K562 (cell line): Measurements from ENCODE around the gene COL7A1. TPM values are rescaled to one million over a fixed set of nuclear protein-coding genes. Genes with fewer than 3 reads are reported as not detected.
A peak's percentile ranks its signal among the peaks of the same experiment; 100 is the strongest.

ENCODE experiments used
- ATAC-seq: fragments of 200-7000 bp; cut with Tn5 transposase; 3 replicates; pipeline ENCODE4 v1.9.1; 2020; ENCODE audit warnings: moderate library complexity
- BruUV-seq: library from RNA; stranded (reverse); fragments of 400-500 nt; replicated peaks from 2 replicates; lab custom pipeline; 2021; lab: Mats Ljungman, UMichigan
- CTCF ChIA-PET: fragments of 300-600 bp; formaldehyde crosslinking; extraction: SDS; loops from one replicate; lab custom pipeline; 2021; ENCODE audit warnings: low intra/inter-chr PET ratio; lab: Yijun Ruan, JAX
- POLR2A ChIA-PET: fragments of 300-600, 350-650 bp; sonication (Branson Sonifier 250); formaldehyde crosslinking; extraction: SDS; loops from one replicate; lab custom pipeline; 2021; ENCODE audit warnings: antibody characterized with exemption, inconsistent platforms; lab: Yijun Ruan, JAX
- DNase-seq, 4 experiments: peaks; one replicate each; pipeline versions ENCODE4 v3.0.0 to v3.0.0-alpha.2; 2011 to 2018; ENCODE audit warnings: low spot score in 3 of 4, mixed read lengths in 3 of 4; ENCODE audit errors: extremely low read depth in 1 of 4
- FAIRE-seq: peaks from 2 replicates; lab custom pipeline; 2011; peaks lifted over from hg19 to GRCh38; lab: Jason Lieb, UNC
- H2AFZ ChIP-seq: 2 replicates; pipeline ENCODE4 v1.6.0; 2011; ENCODE audit warnings: low read depth, low read length, control low read depth, inconsistent platforms
- H3K27ac ChIP-seq: fragments of 200-600 bp; 3 replicates; pipeline ENCODE4 v1.8.0; 2011; ENCODE audit warnings: low read depth, mild to moderate bottlenecking, control low read depth, inconsistent platforms, low read length, moderate library complexity, mixed read lengths; ENCODE audit errors: extremely low read depth
- H3K27me3 ChIP-seq, 2 experiments: fragments of 300-600 bp in 1 of 2; 2 replicates in 1 of 2; 3 replicates in 1 of 2; pipeline versions ENCODE4 v1.6.0 to v1.8.0; 2011; ENCODE audit warnings: inconsistent platforms in 2 of 2, low read length in 2 of 2, mild to moderate bottlenecking in 1 of 2, mixed read lengths in 1 of 2, moderate library complexity in 1 of 2; ENCODE audit not compliant: control insufficient read depth in 2 of 2, insufficient read depth in 2 of 2
- H3K36me3 ChIP-seq: fragments of 300-600 bp; 3 replicates; pipeline ENCODE4 v1.8.0; 2011; ENCODE audit warnings: mild to moderate bottlenecking, low read length, inconsistent platforms; ENCODE audit not compliant: control insufficient read depth, insufficient read depth
- H3K4me1 ChIP-seq, 2 experiments: fragments of 200-600 bp in 1 of 2; replicated peaks in 1 of 2; 2 replicates in 1 of 2; 3 replicates in 1 of 2; pipeline versions ENCODE4 v1.5.1 to v1.8.0; 2011; ENCODE audit warnings: inconsistent platforms in 2 of 2, low read length in 2 of 2, mild to moderate bottlenecking in 1 of 2, mixed read lengths in 1 of 2, moderate library complexity in 1 of 2; ENCODE audit not compliant: control insufficient read depth in 2 of 2, insufficient read depth in 2 of 2
- H3K4me2 ChIP-seq: 2 replicates; pipeline ENCODE4 v1.6.1; 2011; ENCODE audit warnings: low read length, control low read depth, inconsistent platforms, mixed read lengths; ENCODE audit not compliant: insufficient read depth
- H3K4me3 ChIP-seq: fragments of 200-600 bp; sonication (generic), shearing (Covaris generic); 2 replicates; pipeline ENCODE4 v1.5.1; 2016; ENCODE audit warnings: control low read depth, inconsistent platforms
- H3K79me2 ChIP-seq: fragments of 200-600 bp; 3 replicates; pipeline ENCODE4 v1.8.0; 2011; ENCODE audit warnings: low read length, inconsistent platforms; ENCODE audit not compliant: control insufficient read depth, insufficient read depth
- H3K9ac ChIP-seq, 2 experiments: 2 replicates each; pipeline versions ENCODE4 v1.6.0 to v1.6.1; 2011; ENCODE audit warnings: low read depth in 2 of 2, low read length in 2 of 2, control low read depth in 1 of 2, inconsistent platforms in 1 of 2, mild to moderate bottlenecking in 1 of 2, mixed read lengths in 1 of 2; ENCODE audit not compliant: insufficient read depth in 1 of 2
- H3K9me1 ChIP-seq: one replicate; pipeline ENCODE4 v1.6.0; 2011; ENCODE audit warnings: inconsistent platforms, mild to moderate bottlenecking, low read length, moderate library complexity; ENCODE audit not compliant: control insufficient read depth, insufficient read depth
- H3K9me3 ChIP-seq: replicated peaks from 2 replicates; pipeline ENCODE4 v1.5.1; 2011; ENCODE audit warnings: low read depth, low read length, inconsistent platforms; ENCODE audit not compliant: control insufficient read depth, insufficient read depth
- H4K20me1 ChIP-seq: replicated peaks from 2 replicates; pipeline ENCODE4 v1.6.1; 2011; ENCODE audit warnings: low read length, inconsistent platforms, mixed read lengths; ENCODE audit not compliant: control insufficient read depth, insufficient read depth
- MXD1 ChIP-seq: fragments of 250-450 bp; sonication (Bioruptor Pico); IDR thresholded peaks from 2 replicates; pipeline ENCODE4 v1.8.0; 2021; ENCODE audit warnings: borderline replicate concordance, mild to moderate bottlenecking, moderate library complexity; ENCODE audit not compliant: poor library complexity, severe bottlenecking
- NFE2L1 ChIP-seq: fragments of 450-650 bp; IDR thresholded peaks from 2 replicates; pipeline ENCODE4 v1.6.1; 2016; ENCODE audit warnings: missing genetic modification characterization, low read depth, mild to moderate bottlenecking, missing compliant biosample characterization, moderate library complexity, borderline replicate concordance
- YY1 ChIP-seq, 3 experiments: IDR thresholded peaks; 2 replicates each; pipeline ENCODE4 v1.6.1; 2011; ENCODE audit warnings: low read length in 2 of 3, mild to moderate bottlenecking in 2 of 3, moderate library complexity in 2 of 3, borderline replicate concordance in 1 of 3, control low read depth in 1 of 3, low read depth in 1 of 3; ENCODE audit not compliant: insufficient read depth in 3 of 3, insufficient replicate concordance in 2 of 3, control insufficient read depth in 1 of 3, insufficient read length in 1 of 3; ENCODE audit errors: extremely low read depth in 1 of 3
- ZNF140 ChIP-seq: fragments of 250-450 bp; sonication (Bioruptor Pico); IDR thresholded peaks from 2 replicates; pipeline ENCODE4 v1.8.0; 2021; ENCODE audit warnings: moderate library complexity, mild to moderate bottlenecking, inconsistent platforms
- ZNF165 ChIP-seq: fragments of 250-450 bp; sonication (Bioruptor Pico); IDR thresholded peaks from 2 replicates; pipeline ENCODE4 v1.4.0; 2020; ENCODE audit warnings: borderline replicate concordance
- WGBS: fragments of 100-300 bp; shearing (Covaris generic); methylation state at CpG from one replicate; pipeline ENCODE4 v1.1.6; 2016; ENCODE audit warnings: low coverage, mixed read lengths; ENCODE audit not compliant: insufficient coverage; ENCODE audit errors: missing lambda C conversion rate; 5-methylcytosine and 5-hydroxymethylcytosine counted together
- in situ Hi-C: fragments of 300-500 bp; cut with MboI; formaldehyde crosslinking; loops from 4 replicates; pipeline ENCODE4 v1.15.0; 2018; ENCODE audit warnings: inconsistent platforms, mixed read lengths
- intact Hi-C: fragments of 100-400 bp; cut with micrococcal nuclease; formaldehyde crosslinking; loops from 2 replicates; pipeline ENCODE4 v1.14.2; 2022
- polyA plus RNA-seq, 8 experiments: library from polyadenylated mRNA; depleted of rRNA in 4 of 8; stranded (reverse) in 5 of 8; unstranded in 3 of 8; fragments of >200 nt; fragmentation: Nextera tagmentation in 2 of 8; fragmentation: Illumina TruSeq in 1 of 8; extraction: Ambion mirVana in 2 of 8; extraction: Trizol in 1 of 8; gene quantifications; 2 replicates each; pipeline versions ENCODE4 v1.2.1 to v1.2.3, GENCODE V29; 2011 to 2014; ENCODE audit warnings: inconsistent platforms in 1 of 8, missing spikeins in 1 of 8
- total RNA-seq, 7 experiments: library from RNA; depleted of rRNA in 6 of 7; stranded (reverse); fragments of >200 nt in 6 of 7; fragmentation: Illumina TruSeq in 2 of 7; extraction: Trizol in 2 of 7; gene quantifications; 2 replicates each; pipeline versions ENCODE4 v1.2.1 to v1.2.3, GENCODE V29; 2011 to 2021; ENCODE audit warnings: low replicate concordance in 1 of 7
- TF ChIP-seq, protein P1 (sequence below): fragments of 450-650 bp; IDR thresholded peaks from 2 replicates; pipeline ENCODE4 v1.6.1; 2018; ENCODE audit not compliant: partially characterized antibody

The COL7A1 gene
- total and polyA plus RNA-seq, 9 of the 15 experiments (the other 6 are each of a cell fraction or from before 2014, with no cell fraction given): 0.09 to 0.66 (median 0.35) TPM; not detected in 3

- no peak overlapping the region for H2AFZ ChIP-seq
- DNase-seq (no peak), ATAC-seq (no peak), FAIRE-seq (no peak)
- TF ChIP-seq NFE2L1: no peak
- POLR2A ChIA-PET: interaction anchor here (1.1 to 3.0 kb wide), 3 partner anchors 9 to 84 kb away, joined by 3 to 23 read pairs (median 5); partner anchors contain the start of gene TMEM89
- 95% methylated on average over 13 of the region's 15 CpGs for WGBS
- no peak overlapping the region for H3K4me2 ChIP-seq
- in situ Hi-C loops (no loop called here), intact Hi-C loops (no loop called here)
- peak overlapping the region in 1 of 2 experiments; percentile 95; a peak in 2 of 4 replicates for H3K9ac ChIP-seq
- H3K27ac ChIP-seq: no peak overlapping the region
- peaks cover 43% of the 10 kb centered on the region; the same call in 2 of the 3 replicates for H3K36me3 ChIP-seq
- no peaks in the 10 kb centered on the region for H3K27me3 ChIP-seq
- H3K79me2 ChIP-seq: peaks cover 11% of the 10 kb centered on the region
- no peaks in the 10 kb centered on the region for H3K9me3 ChIP-seq
- H3K9me1 ChIP-seq: peaks cover 4% of the 10 kb centered on the region
- CTCF ChIA-PET: no interaction called here
- BruUV-seq: no TSS peak
- H3K4me3 ChIP-seq: no peak overlapping the region
- H3K4me1 ChIP-seq: peaks cover 6 to 32% of the 10 kb centered on the region in 2 experiments; a peak in 4 of 5 replicates
- H4K20me1 ChIP-seq: no peaks in the 10 kb centered on the region
These were observed 38.1 kb upstream of the COL7A1 start for GRCh38 chr3:48633256-48633655.

GRCh38 chr3:48631516-48632448, 36.7 kb upstream of the COL7A1 start:
- peaks cover 53% of the 10 kb centered on the region; the same call in 2 of the 3 replicates for H3K36me3 ChIP-seq
- no peaks in the 10 kb centered on the region for H4K20me1 ChIP-seq
- H3K4me2 ChIP-seq: no peak overlapping the region
- no peak for DNase-seq
- no peaks in the 10 kb centered on the region for H3K27me3 ChIP-seq
- no peak for ATAC-seq
- FAIRE-seq: no peak
- H2AFZ ChIP-seq: no peak overlapping the region
- H3K4me3 ChIP-seq: no peak overlapping the region
- peaks cover 4% of the 10 kb centered on the region for H3K9me1 ChIP-seq
- intact Hi-C loops: no loop called here
- no TSS peak for BruUV-seq
- peaks cover 6 to 32% of the 10 kb centered on the region in 2 experiments; a peak in 4 of 5 replicates for H3K4me1 ChIP-seq
- no peaks in the 10 kb centered on the region for H3K9me3 ChIP-seq
- POLR2A ChIA-PET: interaction anchor here (0.6 kb wide), 1 partner anchor 300 kb away, joined by 4 read pairs; no protein-coding TSS in a partner anchor
- H3K9ac ChIP-seq: no peak overlapping the region; a peak in 1 of 4 replicates
- peaks cover 11% of the 10 kb centered on the region for H3K79me2 ChIP-seq
- in situ Hi-C loops: no loop called here
- no peak overlapping the region for H3K27ac ChIP-seq
- CTCF ChIA-PET: no interaction called here
- WGBS: 87% methylated on average over 20 of the region's 22 CpGs
- no peak for TF ChIP-seq MXD1 (CRISPR knock-in tag)
- no peak for TF ChIP-seq ZNF140 (CRISPR knock-in tag)
- TF ChIP-seq, protein P1, sequence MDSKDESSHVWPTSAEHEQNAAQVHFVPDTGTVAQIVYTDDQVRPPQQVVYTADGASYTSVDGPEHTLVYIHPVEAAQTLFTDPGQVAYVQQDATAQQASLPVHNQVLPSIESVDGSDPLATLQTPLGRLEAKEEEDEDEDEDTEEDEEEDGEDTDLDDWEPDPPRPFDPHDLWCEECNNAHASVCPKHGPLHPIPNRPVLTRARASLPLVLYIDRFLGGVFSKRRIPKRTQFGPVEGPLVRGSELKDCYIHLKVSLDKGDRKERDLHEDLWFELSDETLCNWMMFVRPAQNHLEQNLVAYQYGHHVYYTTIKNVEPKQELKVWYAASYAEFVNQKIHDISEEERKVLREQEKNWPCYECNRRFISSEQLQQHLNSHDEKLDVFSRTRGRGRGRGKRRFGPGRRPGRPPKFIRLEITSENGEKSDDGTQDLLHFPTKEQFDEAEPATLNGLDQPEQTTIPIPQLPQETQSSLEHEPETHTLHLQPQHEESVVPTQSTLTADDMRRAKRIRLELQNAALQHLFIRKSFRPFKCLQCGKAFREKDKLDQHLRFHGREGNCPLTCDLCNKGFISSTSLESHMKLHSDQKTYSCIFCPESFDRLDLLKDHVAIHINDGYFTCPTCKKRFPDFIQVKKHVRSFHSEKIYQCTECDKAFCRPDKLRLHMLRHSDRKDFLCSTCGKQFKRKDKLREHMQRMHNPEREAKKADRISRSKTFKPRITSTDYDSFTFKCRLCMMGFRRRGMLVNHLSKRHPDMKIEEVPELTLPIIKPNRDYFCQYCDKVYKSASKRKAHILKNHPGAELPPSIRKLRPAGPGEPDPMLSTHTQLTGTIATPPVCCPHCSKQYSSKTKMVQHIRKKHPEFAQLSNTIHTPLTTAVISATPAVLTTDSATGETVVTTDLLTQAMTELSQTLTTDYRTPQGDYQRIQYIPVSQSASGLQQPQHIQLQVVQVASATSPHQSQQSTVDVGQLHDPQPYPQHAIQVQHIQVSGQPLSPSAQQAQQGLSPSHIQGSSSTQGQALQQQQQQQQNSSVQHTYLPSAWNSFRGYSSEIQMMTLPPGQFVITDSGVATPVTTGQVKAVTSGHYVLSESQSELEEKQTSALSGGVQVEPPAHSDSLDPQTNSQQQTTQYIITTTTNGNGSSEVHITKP: no peak
- TF ChIP-seq ZNF165: no peak
- TF ChIP-seq YY1 (IDR thresholded peaks at IDR 0.05; ENCODE audit: borderline replicate concordance in 1 of 3, control insufficient read depth in 1 of 3, extremely low read depth in 1 of 3, insufficient read depth in 3 of 3, insufficient read length in 1 of 3, insufficient replicate concordance in 2 of 3, low read depth in 1 of 3, low read length in 2 of 3): no peak
